Stimulated activated CD4-positive, alpha-beta T cell treated with anti-CD3 and anti-CD28 coated beads, Interleukin-4, amount 100 ng/mL, for 4 hours (primary cell): ENCODE data around the gene ANKRD44.
A peak's percentile ranks its signal among the peaks of the same experiment; 100 is the strongest.

Experiments
- DNase-seq, 2 experiments: peaks; one replicate each; pipeline ENCODE4 v3.0.0-alpha.2; 2020

Gene ANKRD44

GRCh38 chr2:197204519-197205250 lies 105.9 kb downstream of the ANKRD44 start:
- no peak for DNase-seq

- no peak for DNase-seq
Observed at GRCh38 chr2:197201874-197202273, 108.7 kb downstream of the ANKRD44 start.

GRCh38 chr2:197200762-197201058 lies 109.9 kb downstream of the ANKRD44 start:
- no peak for DNase-seq

GRCh38 chr2:197200051-197200761 lies 110.4 kb downstream of the ANKRD44 start:
- no peak for DNase-seq

GRCh38 chr2:197198890-197199289 lies 111.7 kb downstream of the ANKRD44 start:
- DNase-seq, result peak; percentile 58 to 86

GRCh38 chr2:197197895-197198311 lies 112.7 kb downstream of the ANKRD44 start:
- no peak for DNase-seq

- DNase-seq, result no peak
Observed at GRCh38 chr2:197196541-197197180, 113.9 kb downstream of the ANKRD44 start.

- DNase-seq, result no peak
Observed at GRCh38 chr2:197195518-197195917, 115.1 kb downstream of the ANKRD44 start.

- no peak for DNase-seq
Observed at GRCh38 chr2:197191940-197192322, 118.6 kb downstream of the ANKRD44 start.

- no peak for DNase-seq
Observed at GRCh38 chr2:197191177-197191939, 119.2 kb downstream of the ANKRD44 start.

GRCh38 chr2:197190100-197190432 lies 120.5 kb downstream of the ANKRD44 start:
- no peak for DNase-seq

- no peak for DNase-seq
Observed at GRCh38 chr2:197189426-197190099, 121.0 kb downstream of the ANKRD44 start.

- no peak for DNase-seq
Observed at GRCh38 chr2:197185676-197186075, 124.9 kb downstream of the ANKRD44 start.

GRCh38 chr2:197184959-197185586 lies 125.5 kb downstream of the ANKRD44 start:
- DNase-seq, result no peak

- no peak for DNase-seq
Observed at GRCh38 chr2:197183355-197183754, 127.2 kb downstream of the ANKRD44 start.

GRCh38 chr2:197182668-197183067 lies 127.9 kb downstream of the ANKRD44 start:
- DNase-seq, result no peak

GRCh38 chr2:197181491-197181890 lies 129.1 kb downstream of the ANKRD44 start:
- DNase-seq, result no peak

GRCh38 chr2:197179744-197180498 lies 130.7 kb downstream of the ANKRD44 start:
- no peak for DNase-seq

- DNase-seq, result no peak
Observed at GRCh38 chr2:197176522-197176921, 134.1 kb downstream of the ANKRD44 start.

GRCh38 chr2:197174539-197175094 lies 136.0 kb downstream of the ANKRD44 start:
- DNase-seq, result no peak

GRCh38 chr2:197171582-197171981 lies 139.0 kb downstream of the ANKRD44 start:
- DNase-seq, result no peak
